Measurements from ENCODE around the gene PTGR1. TPM values are rescaled to one million over a fixed set of nuclear protein-coding genes. Genes with fewer than 3 reads are reported as not detected.
"Not testable (repeated sequence)": the region's sequence is repeated elsewhere in the genome, so short reads cannot be mapped to it uniquely, and the experiment has no call there.

Gene PTGR1
- 23.3 and 27.6 TPM in 2 replicates for total RNA-seq

DNA sequence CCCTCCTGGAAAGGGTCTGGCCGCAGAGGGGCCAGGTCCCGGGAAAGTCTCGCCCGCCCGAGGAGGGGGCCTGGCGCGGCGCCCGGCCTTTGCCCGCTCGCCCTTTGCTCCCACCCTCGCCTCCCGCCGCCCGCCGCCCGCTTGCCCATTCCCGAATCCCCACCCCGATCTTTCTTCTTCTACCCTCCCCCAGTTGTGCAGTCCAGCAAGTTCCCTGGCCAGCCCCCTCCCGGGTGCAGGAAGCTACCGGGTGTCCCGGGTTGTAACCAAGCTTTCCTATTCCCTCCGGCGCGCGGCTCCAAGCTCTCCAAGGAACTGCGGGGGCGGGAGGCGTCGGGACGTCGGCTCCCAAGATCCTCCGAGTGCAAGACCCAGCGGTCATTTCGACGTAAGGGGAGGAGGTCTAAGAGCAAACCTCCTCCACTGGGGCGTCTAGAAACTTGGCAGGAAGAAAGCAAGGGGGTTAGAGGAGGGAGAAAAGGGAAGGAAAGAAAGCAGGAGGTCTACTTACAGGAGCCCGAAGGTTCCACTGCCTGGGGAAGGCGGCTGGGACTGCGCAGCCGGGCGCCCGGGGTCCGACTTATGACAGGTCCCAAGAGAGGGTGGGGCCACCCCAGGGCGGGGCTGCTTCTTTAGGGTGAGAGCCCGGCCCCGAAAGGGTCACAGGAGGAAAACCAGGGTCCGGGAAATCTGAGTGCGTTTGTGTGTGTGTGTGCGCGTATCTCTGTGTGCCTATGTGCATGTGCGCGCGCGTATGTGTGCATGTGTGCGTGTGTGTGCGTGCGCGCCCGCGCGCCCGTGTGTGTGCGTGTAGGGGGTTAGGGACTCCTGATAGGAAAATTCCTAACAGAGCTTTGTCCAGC, at the start of gene PTGR1:
PTGR1 (minus strand) TSS at position 556 of the 863 bp plus-strand sequence. CDS start 2,225 bp downstream, outside the sequence.
- peak; percentile 84 for DNase-seq

DNA sequence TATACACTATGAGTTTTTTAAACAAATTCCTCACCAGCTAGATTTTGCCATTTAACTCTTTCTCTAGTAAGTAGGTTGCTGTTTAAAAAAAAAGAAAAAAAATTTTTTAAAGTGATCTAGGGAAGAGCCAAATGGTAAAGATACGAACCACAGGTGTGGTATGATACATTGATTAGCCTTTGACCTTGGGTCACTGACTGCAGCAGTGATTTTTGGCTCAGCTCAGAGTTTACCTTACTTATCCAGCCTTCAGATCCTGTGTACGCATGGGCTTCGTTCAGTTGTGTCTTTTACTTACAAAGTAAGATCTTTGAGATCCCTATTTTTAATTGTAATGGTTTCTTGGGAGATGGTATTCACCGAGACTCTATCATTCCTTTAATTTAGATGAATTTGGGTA, 49.6 kb upstream of the PTGR1 start:
- DNase-seq, result no peak

DNA sequence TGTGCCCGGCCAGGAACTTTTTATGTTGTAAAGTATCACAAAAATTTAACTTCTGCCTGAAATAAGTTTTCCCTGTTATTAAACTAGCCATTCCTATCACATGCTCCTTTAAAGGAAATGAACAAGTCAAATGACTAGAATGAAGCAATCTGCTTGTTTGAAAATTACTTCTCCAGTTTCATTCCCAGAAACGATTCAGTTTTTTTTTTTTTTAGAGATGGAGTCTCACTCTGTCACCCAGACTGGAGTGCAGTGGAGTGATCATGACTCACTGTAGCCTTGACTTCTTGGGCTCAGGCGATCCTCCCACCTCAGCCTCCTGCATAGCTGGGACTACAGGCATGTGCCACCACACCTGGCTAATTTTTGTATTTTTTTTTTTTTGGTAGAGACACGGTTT, 48.6 kb upstream of the PTGR1 start:
- no peak for DNase-seq

DNA sequence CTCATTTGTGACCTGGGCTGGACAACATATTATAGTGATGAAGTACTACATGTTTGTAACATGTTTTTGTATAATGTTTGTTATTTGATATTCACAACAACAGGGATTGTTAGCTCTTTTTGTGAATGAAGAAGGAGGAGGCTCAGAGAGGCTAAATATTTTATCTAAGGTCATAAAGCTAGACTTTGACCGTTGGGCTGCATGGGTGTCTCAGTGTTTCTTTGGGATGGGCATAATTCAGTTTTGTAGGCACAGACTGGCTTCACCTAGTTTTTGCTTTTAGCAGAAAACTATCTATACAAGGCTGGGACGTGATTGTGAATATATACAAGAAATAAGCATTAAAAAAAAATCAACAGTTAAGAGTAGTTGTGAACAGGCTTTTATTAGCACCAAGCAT, 47.0 kb upstream of the PTGR1 start:
- DNase-seq, result no peak

DNA sequence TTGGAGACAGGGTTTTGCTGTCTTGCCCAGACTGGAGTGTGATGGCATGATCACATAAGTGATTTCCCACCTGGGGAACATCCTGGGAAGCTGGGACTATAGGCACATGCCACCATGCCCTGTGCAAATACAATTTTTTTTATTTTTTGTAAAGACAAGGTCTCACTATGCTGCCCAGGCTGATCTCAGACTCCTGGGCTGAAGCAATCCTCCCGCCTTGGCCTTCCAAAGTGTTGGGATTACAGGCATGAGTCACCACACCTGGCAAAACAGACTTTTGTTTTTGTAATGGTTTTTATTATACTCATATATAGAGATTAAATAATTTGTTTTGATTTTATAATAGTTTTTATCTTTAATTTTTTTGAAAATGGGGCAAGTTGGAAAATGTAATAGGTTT, 46.4 kb upstream of the PTGR1 start:
- peak; percentile 18 for DNase-seq

DNA sequence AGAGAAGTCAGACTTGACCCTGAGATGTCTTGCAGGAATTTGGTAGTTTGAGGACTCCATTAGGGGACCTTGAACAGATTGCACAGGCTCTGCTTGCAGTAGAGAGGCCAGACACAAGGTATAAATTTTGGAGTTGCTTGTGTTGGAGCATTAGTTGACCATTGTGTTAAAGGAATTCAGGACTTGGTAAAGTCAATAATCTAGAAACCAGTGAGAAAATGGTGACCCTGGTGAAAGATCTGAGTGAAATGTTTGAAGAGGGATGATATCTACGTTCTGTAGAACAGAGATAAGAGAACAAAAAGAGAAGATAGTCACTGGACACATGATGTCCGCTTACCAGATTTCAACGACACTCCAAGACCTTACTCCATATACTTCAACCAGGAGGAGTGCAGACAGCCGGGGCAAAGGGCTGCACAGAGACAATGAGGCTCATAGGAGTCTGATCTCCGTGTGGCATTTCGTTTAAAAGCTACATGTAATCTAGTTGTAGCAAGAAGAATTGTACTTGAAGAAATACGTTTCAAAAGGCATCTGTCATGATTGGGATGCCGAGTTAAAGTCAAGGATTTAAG, 44.8 kb upstream of the PTGR1 start:
- DNase-seq, result no peak

DNA sequence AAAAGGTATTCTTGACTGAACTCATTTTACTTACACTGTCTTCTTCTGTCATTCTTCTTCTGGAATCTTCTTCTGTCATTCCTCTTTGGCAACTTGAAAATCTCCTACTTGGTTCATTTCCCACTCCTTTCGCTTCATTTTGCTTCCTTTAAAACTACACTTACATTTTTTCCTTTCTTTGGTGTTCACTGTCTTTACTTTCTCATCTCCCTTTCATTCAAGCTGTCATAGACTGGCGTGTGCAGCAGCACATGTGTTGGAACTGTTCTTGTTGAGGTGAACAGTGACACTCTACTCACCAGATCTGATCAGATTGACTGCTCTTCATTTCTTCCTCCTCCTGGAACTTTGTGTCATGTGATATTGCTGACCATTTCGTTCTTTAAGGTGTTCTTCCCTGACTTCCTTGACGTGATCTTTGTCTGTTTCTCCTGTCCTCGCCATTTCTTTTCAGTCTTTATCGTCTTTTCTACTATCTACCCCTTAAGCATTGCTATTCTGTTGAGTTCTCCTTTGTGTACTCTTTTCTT, 38.0 kb upstream of the PTGR1 start:
- no peak for DNase-seq

DNA sequence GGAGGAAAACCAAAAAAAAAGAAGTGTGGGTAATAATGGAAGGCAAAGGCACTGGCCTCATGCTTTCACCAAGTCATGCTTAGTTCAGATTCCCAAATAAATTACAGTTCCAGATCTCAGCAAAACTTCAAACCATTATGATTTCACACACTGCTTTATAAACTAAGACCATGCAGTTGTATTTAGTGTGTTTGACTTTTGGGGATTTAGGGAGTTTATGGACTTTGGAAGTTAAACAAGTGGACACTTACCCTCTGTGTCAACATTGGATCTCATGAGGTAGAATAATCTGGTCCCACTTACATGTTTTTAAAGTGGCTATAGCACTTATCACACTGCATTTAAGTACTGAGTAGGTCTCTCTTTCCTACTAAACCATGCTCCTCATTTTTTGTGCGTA, 35.4 kb upstream of the PTGR1 start:
- no peak for DNase-seq

DNA sequence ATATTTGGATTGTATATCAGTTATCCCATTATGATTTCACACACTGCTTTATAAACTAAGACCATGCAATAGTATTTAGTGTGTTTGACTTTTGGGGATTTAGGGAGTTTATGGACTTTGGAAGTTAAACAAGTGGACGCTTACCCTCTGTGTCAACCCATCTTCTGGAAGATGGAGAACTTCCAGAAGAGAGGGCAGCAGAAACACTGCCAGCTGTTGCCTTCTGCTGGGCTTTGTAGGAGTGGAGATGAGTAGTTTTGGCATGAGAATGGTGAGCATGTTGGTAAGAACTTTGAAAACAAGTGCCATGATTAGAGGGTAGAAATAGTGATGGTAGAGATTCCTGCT, 33.9 kb upstream of the PTGR1 start:
- DNase-seq, result no peak

DNA sequence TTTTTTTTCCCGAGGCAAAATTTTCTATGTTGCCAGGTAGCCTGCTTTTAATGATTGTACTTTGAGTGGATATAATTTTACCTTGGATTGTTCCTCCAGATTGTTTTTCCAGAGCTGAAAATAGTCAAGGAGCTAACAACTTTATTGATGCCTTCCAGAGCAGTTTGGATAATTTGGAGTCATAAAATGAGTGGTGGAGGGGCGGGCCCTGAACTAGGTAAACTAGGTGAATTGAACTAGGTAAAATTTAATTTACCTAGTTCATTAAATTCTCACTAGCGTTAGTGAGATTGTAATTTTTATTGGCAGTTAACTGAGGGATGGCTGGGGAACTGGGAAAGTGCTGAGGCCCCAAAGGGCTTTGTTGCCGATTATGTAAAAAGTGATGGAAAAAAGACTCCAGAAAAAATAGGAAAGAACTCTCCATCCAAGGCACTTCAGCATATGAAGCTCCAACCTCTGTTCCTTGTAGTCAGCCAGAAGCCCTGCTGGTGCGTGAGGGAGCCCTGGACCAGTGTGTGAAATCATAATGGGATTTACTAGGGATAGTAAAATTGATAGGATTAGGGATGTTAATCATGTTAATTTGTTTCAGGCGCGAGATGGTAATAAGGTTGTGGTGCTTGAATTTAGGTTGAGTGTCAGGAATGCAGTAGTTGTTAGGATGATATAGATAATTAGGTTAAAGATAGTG, 33.4 kb upstream of the PTGR1 start:
- DNase-seq, result no peak

DNA sequence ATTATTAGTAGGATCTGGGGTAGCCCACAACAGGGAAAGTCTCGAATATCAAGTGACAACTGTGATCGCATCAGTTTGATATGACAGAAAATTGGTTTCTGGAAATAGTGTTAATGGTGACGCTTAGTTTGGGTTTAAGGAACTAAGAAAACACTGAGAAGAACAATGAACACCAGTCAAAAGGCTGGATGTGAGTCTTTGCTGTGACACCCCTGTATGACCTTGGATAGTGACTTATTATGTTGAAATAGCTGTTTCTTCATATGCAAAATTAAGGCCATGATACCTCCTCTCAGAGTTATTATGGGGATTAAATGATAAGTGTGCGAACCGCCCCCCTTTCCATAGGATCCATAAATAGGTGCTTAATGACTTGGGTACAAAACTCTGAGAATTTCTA, 32.6 kb upstream of the PTGR1 start:
- peak; percentile 17 for DNase-seq

DNA sequence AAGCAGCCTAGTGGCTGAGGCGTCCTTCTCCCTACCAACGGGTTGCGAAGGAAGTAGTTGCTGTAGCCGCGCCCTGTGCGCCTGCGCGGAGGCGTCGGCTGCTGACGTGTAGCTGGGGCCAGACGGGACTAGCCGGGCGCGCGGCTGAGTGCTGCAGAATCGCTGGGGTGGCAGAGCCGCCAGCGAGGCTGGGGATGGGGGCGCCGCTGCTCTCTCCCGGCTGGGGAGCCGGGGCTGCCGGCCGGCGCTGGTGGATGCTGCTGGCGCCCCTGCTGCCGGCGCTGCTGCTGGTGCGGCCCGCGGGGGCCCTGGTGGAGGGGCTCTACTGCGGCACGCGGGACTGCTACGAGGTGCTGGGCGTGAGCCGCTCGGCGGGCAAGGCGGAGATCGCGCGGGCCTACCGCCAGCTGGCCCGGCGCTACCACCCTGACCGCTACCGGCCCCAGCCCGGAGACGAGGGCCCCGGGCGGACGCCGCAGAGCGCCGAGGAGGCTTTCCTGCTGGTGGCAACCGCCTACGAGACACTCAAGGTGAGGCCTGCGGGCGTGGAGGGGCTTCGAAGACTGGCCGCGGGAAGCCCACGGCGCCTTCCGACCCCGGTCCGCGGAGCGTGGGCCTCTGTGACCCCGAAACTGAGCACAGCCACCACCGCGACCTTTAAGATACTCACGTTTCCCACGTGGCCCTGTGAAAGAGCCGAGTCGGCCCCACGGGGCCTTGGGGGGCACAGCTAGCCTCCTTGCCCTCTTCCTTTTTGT, 31.9 kb upstream of the PTGR1 start, which contains the start of gene DNAJC25:
DNAJC25 (plus strand) TSS at position 121 of the 758 bp plus-strand sequence; CDS start at position 195, 74 bp downstream.
- DNase-seq, result peak; percentile 99

DNA sequence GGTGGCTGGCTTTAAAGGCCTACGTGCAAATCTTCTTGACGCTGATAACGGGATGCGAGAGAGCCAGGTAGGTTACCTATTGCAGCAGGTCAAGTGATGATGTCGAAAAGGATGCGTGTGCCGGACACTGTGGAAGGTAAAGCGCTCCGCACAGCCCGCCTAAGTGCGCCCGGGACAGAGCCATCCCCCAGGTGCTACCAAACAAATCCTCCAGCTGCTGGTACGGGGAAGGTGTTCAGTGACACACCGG, 31.4 kb upstream of the PTGR1 start:
- DNase-seq, result no peak

DNA sequence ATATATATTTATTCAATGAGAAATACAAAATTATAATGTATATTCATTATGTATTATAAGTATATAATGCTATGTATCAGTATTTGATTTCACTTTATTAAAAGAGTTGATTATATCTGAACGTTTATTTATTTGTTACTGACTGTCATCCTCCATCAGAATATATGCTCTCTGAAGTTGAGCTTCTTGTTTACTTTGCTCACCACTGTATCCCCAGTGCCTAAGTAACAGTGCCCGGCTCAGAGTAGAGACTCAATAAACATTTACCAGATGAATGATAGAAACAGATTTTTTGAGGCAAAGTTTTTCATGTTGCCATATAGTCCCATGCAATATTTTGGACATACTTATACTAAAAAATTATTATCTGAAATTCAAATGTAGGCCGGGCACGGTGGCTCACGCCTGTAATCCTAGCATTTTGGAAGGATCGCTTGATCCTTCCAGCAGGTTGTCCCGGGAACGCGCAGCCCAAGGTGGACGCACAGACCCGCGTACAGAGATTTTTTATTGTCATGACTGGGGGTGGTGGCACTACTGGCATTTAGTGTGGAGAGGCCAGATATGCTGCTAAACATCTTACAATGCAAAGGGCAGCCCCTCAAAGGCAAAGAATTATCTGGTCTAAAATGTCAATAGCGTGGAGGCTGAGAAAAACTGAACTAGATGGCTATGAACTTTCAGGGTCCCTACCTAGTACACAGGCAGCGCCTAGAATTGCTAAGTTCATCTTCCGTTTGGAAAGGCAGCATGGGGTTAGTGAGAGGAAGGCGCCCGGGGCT, 30.9 kb upstream of the PTGR1 start:
- DNase-seq, result no peak

DNA sequence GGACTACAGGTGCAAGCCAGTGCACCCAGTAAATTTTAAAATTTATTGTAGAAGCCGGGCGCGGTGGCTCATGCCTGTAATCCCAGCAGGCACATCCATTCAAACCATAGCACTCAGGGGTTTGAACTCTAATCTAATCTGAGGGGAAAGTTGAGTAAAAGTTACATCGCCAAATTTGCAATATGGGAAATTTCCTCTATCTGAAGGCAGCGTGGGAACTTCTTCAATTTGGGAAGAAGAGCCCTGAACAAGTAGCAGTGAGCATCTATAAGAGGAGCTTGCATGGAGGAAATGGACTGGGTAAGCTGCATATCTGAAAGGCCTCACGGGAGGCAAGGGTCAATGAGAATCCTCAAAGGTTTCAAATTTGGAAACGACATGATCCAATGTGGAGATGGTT, 29.0 kb upstream of the PTGR1 start:
- no peak for DNase-seq

DNA sequence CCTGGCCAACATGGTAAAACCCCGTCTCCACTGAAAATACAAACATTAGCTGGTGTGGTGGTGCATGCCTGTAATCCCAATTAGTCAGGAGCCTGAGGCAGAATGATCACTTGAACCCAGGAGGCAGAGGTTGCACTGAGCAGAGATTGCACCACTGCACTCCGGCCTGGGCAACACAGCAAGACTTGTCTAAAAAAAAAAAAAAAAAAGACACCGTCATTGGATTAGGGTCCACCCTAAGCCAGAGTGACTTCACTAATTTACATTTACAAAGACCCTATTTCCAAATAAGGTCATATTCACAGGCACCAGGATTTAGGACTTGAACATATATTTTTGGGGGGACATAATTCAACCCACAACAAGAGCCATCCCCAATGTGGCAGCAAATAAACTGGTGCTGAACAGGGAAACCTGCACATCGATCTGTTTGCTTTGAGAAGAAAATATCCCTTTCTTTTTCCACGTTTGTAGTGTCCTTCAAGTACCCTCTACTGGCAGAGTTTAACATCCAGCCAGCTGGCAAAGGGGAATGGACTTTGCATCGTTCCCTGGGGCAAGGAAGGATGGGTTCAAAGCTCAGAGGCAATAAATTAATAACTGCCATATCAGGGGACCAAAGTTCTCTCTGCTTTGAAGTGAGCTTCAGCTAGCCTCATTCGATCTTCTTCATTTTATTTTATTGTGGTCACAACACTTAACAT, 28.0 kb upstream of the PTGR1 start:
- no peak for DNase-seq

DNA sequence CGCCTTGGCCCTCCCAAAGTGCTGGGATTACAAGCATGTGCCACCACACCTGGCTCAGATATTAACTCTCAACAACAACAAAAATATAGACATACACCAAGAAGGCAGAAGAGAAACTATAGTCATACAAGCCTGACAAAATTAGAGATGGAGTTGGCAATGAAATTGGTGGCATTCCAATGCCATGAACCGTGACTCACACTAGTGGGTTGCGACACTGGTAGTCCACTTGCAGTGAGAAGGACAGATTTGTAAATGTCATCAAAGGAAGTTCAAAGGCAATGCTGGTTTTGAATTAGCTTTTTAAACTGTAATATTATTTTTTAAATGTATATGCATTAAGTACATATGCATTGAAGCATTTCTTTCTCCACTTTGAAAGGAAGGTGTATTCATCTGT, 23.2 kb upstream of the PTGR1 start:
- DNase-seq, result no peak

DNA sequence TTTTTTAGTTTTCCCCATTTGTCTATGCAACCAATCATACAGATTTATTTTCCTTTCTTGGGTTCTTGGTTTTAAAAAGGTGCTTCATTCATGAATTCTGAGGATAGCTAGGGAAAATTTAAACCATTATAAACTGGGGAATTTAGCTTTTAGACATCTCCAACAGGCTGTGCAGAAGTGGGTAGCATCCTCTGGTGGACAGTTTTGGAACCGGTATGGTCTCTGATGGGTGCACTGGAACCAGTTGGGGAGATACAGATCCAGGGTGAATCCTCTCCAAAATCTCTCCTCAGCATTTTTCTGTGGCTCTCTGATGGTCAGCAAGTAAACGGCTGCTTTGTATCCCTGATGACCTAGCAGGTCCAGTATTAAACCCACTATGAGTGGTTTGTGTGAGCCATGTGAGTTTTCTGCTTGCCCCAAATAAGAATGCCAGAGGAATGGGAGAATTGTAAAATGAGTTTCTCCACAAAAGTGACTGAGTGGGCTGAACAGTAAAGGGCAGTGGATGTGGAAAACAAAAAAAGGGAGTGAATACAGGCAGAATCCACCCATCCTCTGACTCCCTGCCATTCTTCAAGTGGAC, 22.5 kb upstream of the PTGR1 start:
- peak; percentile 76 for DNase-seq

DNA sequence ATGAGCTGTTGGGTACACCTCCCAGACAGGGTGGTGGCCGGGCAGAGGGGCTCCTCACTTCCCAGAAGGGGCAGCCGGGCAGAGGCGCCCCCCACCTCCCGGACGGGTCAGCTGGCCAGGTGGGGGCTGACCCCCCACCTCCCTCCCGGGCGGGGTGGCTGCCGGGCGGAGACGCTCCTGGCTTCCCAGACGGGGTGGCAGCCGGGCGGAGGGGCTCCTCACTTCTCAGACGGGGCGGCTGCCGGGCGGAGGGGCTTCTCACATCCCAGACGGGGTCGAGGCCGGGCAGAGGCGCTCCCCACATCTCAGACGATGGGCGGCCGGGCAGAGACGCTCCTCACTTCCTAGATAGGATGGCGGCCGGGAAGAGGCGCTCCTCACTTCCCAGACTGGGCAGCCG, 17.9 kb upstream of the PTGR1 start:
- not testable (repeated sequence) for DNase-seq

DNA sequence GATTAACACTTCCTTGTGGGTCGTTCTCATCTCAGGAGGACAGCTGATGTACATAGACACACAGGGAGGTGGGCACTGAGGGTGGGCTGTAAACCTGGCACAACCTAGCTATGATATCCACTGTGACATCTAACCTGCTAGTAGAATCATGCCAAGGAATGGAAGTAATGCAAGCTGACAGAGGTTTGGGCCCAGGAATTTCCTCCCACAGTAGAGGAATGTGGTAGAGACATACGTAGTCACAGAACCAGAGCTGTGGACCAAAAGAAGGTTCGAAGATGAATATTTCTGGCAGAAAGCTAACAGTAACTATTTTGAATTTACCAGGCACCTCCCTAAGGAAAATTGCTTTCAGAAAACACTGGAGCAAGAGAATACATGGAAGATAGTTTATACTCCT, 16.5 kb upstream of the PTGR1 start:
- DNase-seq, result no peak

DNA sequence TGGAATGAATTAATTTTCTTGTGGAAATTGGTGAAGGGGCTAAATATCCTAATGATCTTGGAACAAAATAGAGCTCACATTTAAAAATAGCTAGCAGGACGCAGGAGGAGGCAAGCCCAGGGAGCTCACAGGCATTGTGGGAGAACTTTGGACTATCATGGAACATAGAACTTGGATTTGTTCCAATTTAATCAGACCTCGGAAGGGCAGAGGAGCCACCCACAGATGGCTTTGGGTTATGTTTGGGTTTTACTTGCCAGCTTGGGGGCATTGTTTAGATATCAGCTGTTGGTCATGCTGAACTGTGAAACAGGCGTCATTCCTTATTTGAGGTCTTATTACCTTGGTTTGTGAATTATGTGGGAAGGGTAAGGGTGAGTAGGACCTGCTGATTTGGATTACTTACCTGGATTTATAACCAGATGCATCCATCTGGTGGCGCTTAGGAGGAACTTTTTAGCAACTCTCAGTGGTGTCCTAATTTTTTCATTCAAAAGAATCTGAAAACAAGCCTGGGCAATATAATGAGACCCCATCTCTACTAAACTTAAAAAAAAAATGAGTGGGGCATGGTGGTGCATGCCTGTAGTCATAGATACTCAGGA, 14.1 kb upstream of the PTGR1 start:
- peak; percentile 35 for DNase-seq
